PFSK-1 (cell line): Measurements from ENCODE around the gene NCAM1.

Experiments used
- FOXP2 ChIP-seq: optimal IDR thresholded peaks from 2 replicates; pipeline ENCODE3; 2011; ENCODE audit warnings: borderline replicate concordance, control low read depth, inconsistent platforms; ENCODE audit not compliant: insufficient read depth; ENCODE audit errors: extremely low read length, extremely low read depth
- POLR2AphosphoS5 ChIP-seq: IDR thresholded peaks from 2 replicates; pipeline ENCODE4 v1.6.1; 2012; ENCODE audit warnings: low read depth, mild to moderate bottlenecking, control low read depth, low read length, moderate library complexity
- REST ChIP-seq, 2 experiments: IDR thresholded peaks; 2 replicates each; pipeline versions ENCODE4 v1.6.1 to v1.8.0; 2011 to 2012; ENCODE audit warnings: low read depth in 2 of 2, low read length in 2 of 2, control low read depth in 1 of 2, inconsistent platforms in 1 of 2, mild to moderate bottlenecking in 1 of 2, moderate library complexity in 1 of 2; ENCODE audit not compliant: insufficient read depth in 1 of 2
- SIN3A ChIP-seq: IDR thresholded peaks from 2 replicates; pipeline ENCODE4 v1.6.1; 2012; ENCODE audit warnings: mild to moderate bottlenecking, low read length, moderate library complexity, borderline replicate concordance; ENCODE audit not compliant: insufficient read depth
- TAF1 ChIP-seq: IDR thresholded peaks from 2 replicates; pipeline ENCODE4 v1.6.1; 2012; ENCODE audit warnings: low read length, control low read depth, borderline replicate concordance; ENCODE audit not compliant: insufficient read depth

Gene NCAM1

GRCh38 chr11:112971195-112971594 is 10.0 kb downstream of the NCAM1 start:
- no peak for TF ChIP-seq REST (IDR thresholded peaks at IDR 0.05; ENCODE audit: insufficient read depth in 1 of 2, low read depth in 2 of 2, low read length in 2 of 2)

- TF ChIP-seq POLR2AphosphoS5 (no peak), FOXP2 (no peak), REST (IDR thresholded peaks at IDR 0.05; ENCODE audit: insufficient read depth in 1 of 2, low read depth in 2 of 2, low read length in 2 of 2) (no peak), TAF1 (no peak), SIN3A (no peak)
Observed at GRCh38 chr11:112971827-112972226, 10.6 kb downstream of the NCAM1 start.

GRCh38 chr11:112972399-112973145 is 11.4 kb downstream of the NCAM1 start:
- TF ChIP-seq SIN3A, result no peak
- TF ChIP-seq REST (IDR thresholded peaks at IDR 0.05; ENCODE audit: insufficient read depth in 1 of 2, low read depth in 2 of 2, low read length in 2 of 2), result no peak

GRCh38 chr11:112975051-112975450 is 13.8 kb downstream of the NCAM1 start:
- TF ChIP-seq TAF1, result no peak
- no peak for TF ChIP-seq POLR2AphosphoS5
- TF ChIP-seq SIN3A, result no peak
- TF ChIP-seq REST (IDR thresholded peaks at IDR 0.05; ENCODE audit: insufficient read depth in 1 of 2, low read depth in 2 of 2, low read length in 2 of 2), result no peak
- no peak for TF ChIP-seq FOXP2

- TF ChIP-seq SIN3A, result no peak
- no peak for TF ChIP-seq FOXP2
- TF ChIP-seq REST (IDR thresholded peaks at IDR 0.05; ENCODE audit: insufficient read depth in 1 of 2, low read depth in 2 of 2, low read length in 2 of 2), result no peak
- TF ChIP-seq TAF1, result no peak
- TF ChIP-seq POLR2AphosphoS5, result no peak
Observed at GRCh38 chr11:112975493-112975892, 14.3 kb downstream of the NCAM1 start.
